Measurements from ENCODE around the gene PCDHB5. TPM values are rescaled to one million over a fixed set of nuclear protein-coding genes. Genes with fewer than 3 reads are reported as not detected.
A peak's percentile ranks its signal among the peaks of the same experiment; 100 is the strongest.

The PCDHB5 gene
- total and polyA plus RNA-seq, 2 of the 4 experiments (the other 2 are of a cell fraction) = 0.18 to 0.32 TPM

DNA sequence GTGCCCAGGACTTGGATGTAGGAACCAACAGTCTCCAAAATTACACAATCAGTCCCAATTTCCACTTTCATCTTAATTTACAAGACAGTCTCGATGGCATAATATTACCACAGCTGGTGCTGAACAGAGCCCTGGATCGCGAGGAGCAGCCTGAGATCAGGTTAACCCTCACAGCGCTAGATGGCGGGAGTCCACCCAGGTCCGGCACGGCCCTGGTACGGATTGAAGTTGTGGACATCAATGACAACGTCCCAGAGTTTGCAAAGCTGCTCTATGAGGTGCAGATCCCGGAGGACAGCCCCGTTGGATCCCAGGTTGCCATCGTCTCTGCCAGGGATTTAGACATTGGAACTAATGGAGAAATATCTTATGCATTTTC is 39.8 kb upstream of the PCDHB5 start:
- peak overlapping the region; percentile 27 for H3K4me2 ChIP-seq (ENCODE audit: low read depth, low read length)
- CTCF ChIA-PET = no interaction called here
- no TSS peak for BruUV-seq (replicated peaks)
- H3K56ac ChIP-seq (ENCODE audit: extremely low read depth, insufficient read depth, low read length) = no peak overlapping the region
- H4K5ac ChIP-seq (ENCODE audit: low read depth, low read length) = no peak overlapping the region
- H3K23ac ChIP-seq (ENCODE audit: low read depth, low read length) = no peak overlapping the region
- H3K9me1 ChIP-seq (ENCODE audit: insufficient read depth, low read length) = no peaks in the 10 kb centered on the region
- H3K9ac ChIP-seq (ENCODE audit: low read depth, low read length) = no peak overlapping the region
- no peak overlapping the region for H2BK5ac ChIP-seq (ENCODE audit: low read depth, low read length, poor library complexity, severe bottlenecking)
- H4K20me1 ChIP-seq (ENCODE audit: insufficient read depth, low read length) = no peaks in the 10 kb centered on the region
- no peak overlapping the region for H3K18ac ChIP-seq (ENCODE audit: low read depth, low read length)
- H2AK9ac ChIP-seq (replicated peaks; ENCODE audit: low read depth, low read length, poor library complexity) = no peak overlapping the region
- no peak overlapping the region for H3K27ac ChIP-seq (ENCODE audit: insufficient read depth, low read length)
- no peak overlapping the region for H4K8ac ChIP-seq (ENCODE audit: low read depth in 2 of 2, low read length in 2 of 2)
- H2AK5ac ChIP-seq (ENCODE audit: low read depth, low read length) = no peak overlapping the region
- no peaks in the 10 kb centered on the region for H3K36me3 ChIP-seq (ENCODE audit: control insufficient read depth, insufficient read depth, low read length)
- TF ChIP-seq MXI1 (IDR thresholded peaks at IDR 0.05; ENCODE audit: borderline replicate concordance, low read depth, low read length) (no peak), RFX5 (IDR thresholded peaks at IDR 0.05; ENCODE audit: low read depth, low read length) (no peak), CEBPB (IDR thresholded peaks at IDR 0.05; ENCODE audit: low read depth, low read length) (no peak), BHLHE40 (IDR thresholded peaks at IDR 0.05; ENCODE audit: low read depth, low read length) (no peak), NFE2L2 (IDR thresholded peaks at IDR 0.05; ENCODE audit: low read depth, low read length) (no peak), RCOR1 (IDR thresholded peaks at IDR 0.05; ENCODE audit: insufficient replicate concordance, low read length) (no peak), SMC3 (IDR thresholded peaks at IDR 0.05; ENCODE audit: low read depth, low read length) (no peak), ELK1 (IDR thresholded peaks at IDR 0.05; ENCODE audit: borderline replicate concordance, low read depth, low read length) (no peak), MAZ (IDR thresholded peaks at IDR 0.05; ENCODE audit: borderline replicate concordance, low read depth, low read length) (no peak), RAD21 (IDR thresholded peaks at IDR 0.05; ENCODE audit: low read length) (no peak), FOS (IDR thresholded peaks at IDR 0.05; ENCODE audit: low read depth, low read length) (no peak), CHD1 (IDR thresholded peaks at IDR 0.05; ENCODE audit: low read depth, low read length) (no peak), MAFK (IDR thresholded peaks at IDR 0.05; ENCODE audit: low read depth, low read length) (no peak), CTCF (conservative IDR thresholded peaks at IDR 0.05; ENCODE audit: low read depth, low read length) (no peak), POLR2A (IDR thresholded peaks at IDR 0.05; ENCODE audit: low read depth, low read length) (no peak)
- TF ChIP-seq, protein P1, sequence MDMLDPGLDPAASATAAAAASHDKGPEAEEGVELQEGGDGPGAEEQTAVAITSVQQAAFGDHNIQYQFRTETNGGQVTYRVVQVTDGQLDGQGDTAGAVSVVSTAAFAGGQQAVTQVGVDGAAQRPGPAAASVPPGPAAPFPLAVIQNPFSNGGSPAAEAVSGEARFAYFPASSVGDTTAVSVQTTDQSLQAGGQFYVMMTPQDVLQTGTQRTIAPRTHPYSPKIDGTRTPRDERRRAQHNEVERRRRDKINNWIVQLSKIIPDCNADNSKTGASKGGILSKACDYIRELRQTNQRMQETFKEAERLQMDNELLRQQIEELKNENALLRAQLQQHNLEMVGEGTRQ (IDR thresholded peaks at IDR 0.05; ENCODE audit: low read depth, low read length) = no peak
- no peak for DNase-seq
- intact Hi-C loops (cut with micrococcal nuclease) (no loop called here), dilution Hi-C loops (cut with HindIII; ENCODE audit: low sequenced_read_pairs, unreplicated experiment) (no loop called here), in situ Hi-C loops (cut with MboI; ENCODE audit: low sequenced_read_pairs) (no loop called here)
- no peaks in the 10 kb centered on the region for H3K27me3 ChIP-seq (ENCODE audit: control insufficient read depth, insufficient read depth, low read length)
- no peak overlapping the region for H2AFZ ChIP-seq (replicated peaks; ENCODE audit: low read length, poor library complexity)
- H2BK20ac ChIP-seq (ENCODE audit: low read depth, low read length) = no peak overlapping the region
- no peak overlapping the region for H2BK120ac ChIP-seq (ENCODE audit: low read depth, low read length)
- peaks cover 8% of the 10 kb centered on the region for H3K9me3 ChIP-seq (ENCODE audit: control insufficient read depth, insufficient read depth, low read length)
- no peaks in the 10 kb centered on the region for H3K79me1 ChIP-seq (ENCODE audit: low read depth in 1 of 2, low read length in 2 of 2)
- no peak overlapping the region for H4K91ac ChIP-seq (ENCODE audit: insufficient read depth, low read depth, low read length)
- peak overlapping the region; percentile 86 for H3K4me3 ChIP-seq (ENCODE audit: insufficient read depth, low read depth, low read length)
- no peaks in the 10 kb centered on the region for H3K4me1 ChIP-seq (ENCODE audit: control insufficient read depth, insufficient read depth, low read length)
- H2BK15ac ChIP-seq (ENCODE audit: low read depth, low read length) = no peak overlapping the region
- H3K14ac ChIP-seq (replicated peaks; ENCODE audit: low read depth, low read length) = no peak overlapping the region
- ATAC-seq (ENCODE audit: low read depth) = no peak
- H3K4ac ChIP-seq (ENCODE audit: low read depth, low read length) = no peak overlapping the region
- WGBS, 2 experiments (ENCODE audit: extremely low coverage in 2 of 2, insufficient read length in 1 of 2) = 24% methylated on average over 4 of the region's 12 CpGs; no CpG with 5 or more reads in 1 of the 2 experiments
- POLR2A ChIA-PET (ENCODE audit: unreplicated experiment) = no interaction called here
